Endothelial cell of umbilical vein (primary cell): Measurements from ENCODE around the gene RPS23. TPM values are rescaled to one million over a fixed set of nuclear protein-coding genes. Genes with fewer than 3 reads are reported as not detected.

ENCODE experiments used
- BruUV-seq: library from RNA; stranded (reverse); fragments of 400-500 nt; replicated peaks from 2 replicates; lab custom pipeline; 2021; lab: Mats Ljungman, UMichigan
- CTCF ChIA-PET: fragments of 300-600, 350-600 bp; sonication (Branson Sonifier 250); formaldehyde crosslinking; loops from one replicate; lab custom pipeline; 2021; ENCODE audit warnings: antibody characterized with exemption, inconsistent platforms; lab: Charles Lee
- POLR2A ChIA-PET: fragments of 300-600, 350-600 bp; sonication (Branson Sonifier 250); formaldehyde crosslinking; loops from one replicate; lab custom pipeline; 2021; ENCODE audit warnings: antibody characterized with exemption, inconsistent platforms; lab: Charles Lee
- DNase-seq: peaks from one replicate; pipeline ENCODE4 v3.0.0-alpha.2; 2011; ENCODE audit warnings: low read depth, low spot score
- FAIRE-seq: peaks from 2 replicates; lab custom pipeline; 2011; peaks lifted over from hg19 to GRCh38; lab: Jason Lieb, UNC
- H2AFZ ChIP-seq: 2 replicates; pipeline ENCODE4 v1.6.0; 2012; ENCODE audit warnings: low read depth, low read length, control low read depth, inconsistent platforms
- H3K27ac ChIP-seq: 2 replicates; pipeline ENCODE4 v1.5.1; 2011; ENCODE audit warnings: low read depth, mild to moderate bottlenecking, control low read depth, low read length, moderate library complexity; ENCODE audit not compliant: insufficient read depth
- H3K27me3 ChIP-seq, 2 experiments: 2 replicates each; pipeline versions ENCODE4 v1.6.0 to v1.6.1; 2011; ENCODE audit warnings: low read length in 2 of 2, mixed read lengths in 1 of 2; ENCODE audit not compliant: control insufficient read depth in 2 of 2, insufficient read depth in 2 of 2
- H3K36me3 ChIP-seq, 2 experiments: 2 replicates in 1 of 2; 3 replicates in 1 of 2; pipeline ENCODE4 v1.5.1; 2011; ENCODE audit warnings: low read length in 2 of 2, mild to moderate bottlenecking in 1 of 2, moderate library complexity in 1 of 2; ENCODE audit not compliant: control insufficient read depth in 2 of 2, insufficient read depth in 2 of 2; ENCODE audit errors: extremely low read depth in 1 of 2
- H3K4me1 ChIP-seq: 3 replicates; pipeline ENCODE4 v1.5.1; 2011; ENCODE audit warnings: mild to moderate bottlenecking, low read length; ENCODE audit not compliant: control insufficient read depth, insufficient read depth; ENCODE audit errors: extremely low read depth
- H3K4me2 ChIP-seq: 2 replicates; pipeline ENCODE4 v1.6.1; 2011; ENCODE audit warnings: low read length, control low read depth, mixed read lengths; ENCODE audit not compliant: insufficient read depth
- H3K4me3 ChIP-seq, 3 experiments: fragments of 200-600 bp in 1 of 3; sonication (generic), shearing (Covaris generic) in 1 of 3; replicated peaks in 1 of 3; 2 replicates each; pipeline ENCODE4 v1.5.1; 2011 to 2016; ENCODE audit warnings: control low read depth in 3 of 3, low read length in 3 of 3, mild to moderate bottlenecking in 2 of 3, inconsistent platforms in 1 of 3, low read depth in 1 of 3, moderate library complexity in 1 of 3; ENCODE audit not compliant: insufficient read depth in 1 of 3
- H3K79me2 ChIP-seq: 2 replicates; pipeline ENCODE4 v1.6.0; 2012; ENCODE audit warnings: low read length, inconsistent platforms; ENCODE audit not compliant: control insufficient read depth, insufficient read depth
- H3K9ac ChIP-seq: replicated peaks from 2 replicates; pipeline ENCODE3; 2011; ENCODE audit warnings: low read length, control low read depth; ENCODE audit not compliant: insufficient read depth; ENCODE audit errors: extremely low read depth
- H3K9me1 ChIP-seq: replicated peaks from 3 replicates; pipeline ENCODE4 v1.6.0; 2011; ENCODE audit warnings: mild to moderate bottlenecking, low read length; ENCODE audit not compliant: control insufficient read depth, insufficient read depth; ENCODE audit errors: extremely low read depth
- H3K9me3 ChIP-seq: replicated peaks from 2 replicates; pipeline ENCODE4 v1.5.1; 2012; ENCODE audit warnings: low read length, inconsistent platforms; ENCODE audit not compliant: control insufficient read depth, insufficient read depth
- H4K20me1 ChIP-seq: replicated peaks from 2 replicates; pipeline ENCODE3; 2011; ENCODE audit warnings: mild to moderate bottlenecking, low read length; ENCODE audit not compliant: control insufficient read depth, insufficient read depth; ENCODE audit errors: extremely low read depth
- EZH2 ChIP-seq: IDR thresholded peaks from 2 replicates; pipeline ENCODE4 v1.6.1; 2012; ENCODE audit warnings: borderline replicate concordance, low read depth, mild to moderate bottlenecking, moderate library complexity, low read length, inconsistent platforms; ENCODE audit not compliant: severe bottlenecking
- GATA2 ChIP-seq: IDR thresholded peaks from 2 replicates; pipeline ENCODE4 v1.7.0; 2011; ENCODE audit warnings: low read depth, mild to moderate bottlenecking, moderate library complexity, mixed read lengths, low read length; ENCODE audit not compliant: insufficient read length, insufficient read depth
- POLR2A ChIP-seq: IDR thresholded peaks from 2 replicates; pipeline ENCODE4 v1.6.1; 2012; ENCODE audit warnings: low read depth, mild to moderate bottlenecking, control low read depth, low read length
- POLR2AphosphoS5 ChIP-seq: IDR thresholded peaks from 2 replicates; pipeline ENCODE4 v1.6.1; 2012; ENCODE audit warnings: low read depth, mild to moderate bottlenecking, control low read depth, low read length, moderate library complexity; ENCODE audit not compliant: insufficient read depth
- dilution Hi-C: fragments of 300-500 bp; cut with MboI; formaldehyde crosslinking; loops from one replicate; pipeline ENCODE4 v1.15.0; 2019; ENCODE audit warnings: low sequenced_read_pairs; ENCODE audit not compliant: extremely low pct_ligation_motif_present
- intact Hi-C: fragments of 100-400 bp; cut with micrococcal nuclease; formaldehyde crosslinking; loops from one replicate; pipeline ENCODE4 v1.10.0; 2022
- polyA plus RNA-seq, 4 experiments: library from polyadenylated mRNA; depleted of rRNA in 3 of 4; stranded (reverse) in 3 of 4; unstranded in 1 of 4; fragments of >200 nt; gene quantifications; 2 replicates each; pipeline versions ENCODE4 v1.2.1 to v1.2.3, GENCODE V29; 2011 to 2012; ENCODE audit warnings: missing spikeins in 1 of 4
- total RNA-seq: library from RNA; stranded (reverse); gene quantifications from 2 replicates; pipeline ENCODE4 v1.2.3, GENCODE V29; 2021
- TF ChIP-seq, protein P1 (sequence below), 2 donors: IDR thresholded peaks; 1 replicate in 1 of 2; 2 replicates in 1 of 2; pipeline ENCODE4 v1.5.1; 2011; ENCODE audit warnings: low read length in 2 of 2, mild to moderate bottlenecking in 2 of 2, moderate library complexity in 2 of 2, control low read depth in 1 of 2, inconsistent platforms in 1 of 2, low read depth in 1 of 2; ENCODE audit not compliant: insufficient read depth in 1 of 2; ENCODE audit errors: extremely low read depth in 1 of 2
- TF ChIP-seq, protein P2 (sequence below): IDR thresholded peaks from 2 replicates; pipeline ENCODE4 v1.6.1; 2011; ENCODE audit not compliant: insufficient read depth, insufficient read length

The RPS23 gene
- total and polyA plus RNA-seq, 2 donors (not counting 3 experiments of a cell fraction or from before 2014, with no cell fraction given), result 2,037 to 3,265 TPM

DNA sequence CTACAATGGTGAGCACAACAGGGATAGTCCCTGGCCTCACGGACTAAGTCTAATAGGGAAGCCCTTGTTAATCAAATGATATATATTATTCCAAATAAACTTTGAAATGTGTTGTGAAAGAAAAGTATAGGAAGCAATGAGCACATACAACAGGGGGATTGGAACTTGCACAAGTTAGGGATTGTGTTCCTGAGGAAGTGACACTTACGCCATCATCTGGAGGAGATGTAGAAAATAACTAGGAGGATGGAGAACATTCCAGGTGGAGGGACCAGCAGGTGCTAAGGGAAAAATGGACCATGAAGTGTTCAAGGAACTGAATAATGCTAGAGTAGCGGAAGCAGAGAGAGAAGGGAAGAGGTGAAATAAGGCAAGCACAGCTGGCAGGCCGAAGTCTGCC lies 18.8 kb upstream of the RPS23 start:
- Histone ChIP-seq H4K20me1 (no peaks in the 10 kb centered on the region), H3K9ac (no peak overlapping the region), H3K4me3 (no peak overlapping the region), H3K27me3 (peaks cover 0 to 6% of the 10 kb centered on the region in 2 experiments), H3K4me2 (no peak overlapping the region), H3K79me2 (no peaks in the 10 kb centered on the region), H2AFZ (no peak overlapping the region), H3K4me1 (no peaks in the 10 kb centered on the region), H3K27ac (no peak overlapping the region), H3K9me3 (no peaks in the 10 kb centered on the region), H3K9me1 (no peaks in the 10 kb centered on the region), H3K36me3 (no peaks in the 10 kb centered on the region)
- dilution Hi-C loops, result no loop called here
- ChIA-PET CTCF (interaction anchor here (1.1 kb wide), 1 partner anchor 9 kb away, joined by 3 read pairs; no protein-coding TSS in a partner anchor), POLR2A (no interaction called here)
- TF ChIP-seq POLR2A, result no peak
- TF ChIP-seq, protein P1, sequence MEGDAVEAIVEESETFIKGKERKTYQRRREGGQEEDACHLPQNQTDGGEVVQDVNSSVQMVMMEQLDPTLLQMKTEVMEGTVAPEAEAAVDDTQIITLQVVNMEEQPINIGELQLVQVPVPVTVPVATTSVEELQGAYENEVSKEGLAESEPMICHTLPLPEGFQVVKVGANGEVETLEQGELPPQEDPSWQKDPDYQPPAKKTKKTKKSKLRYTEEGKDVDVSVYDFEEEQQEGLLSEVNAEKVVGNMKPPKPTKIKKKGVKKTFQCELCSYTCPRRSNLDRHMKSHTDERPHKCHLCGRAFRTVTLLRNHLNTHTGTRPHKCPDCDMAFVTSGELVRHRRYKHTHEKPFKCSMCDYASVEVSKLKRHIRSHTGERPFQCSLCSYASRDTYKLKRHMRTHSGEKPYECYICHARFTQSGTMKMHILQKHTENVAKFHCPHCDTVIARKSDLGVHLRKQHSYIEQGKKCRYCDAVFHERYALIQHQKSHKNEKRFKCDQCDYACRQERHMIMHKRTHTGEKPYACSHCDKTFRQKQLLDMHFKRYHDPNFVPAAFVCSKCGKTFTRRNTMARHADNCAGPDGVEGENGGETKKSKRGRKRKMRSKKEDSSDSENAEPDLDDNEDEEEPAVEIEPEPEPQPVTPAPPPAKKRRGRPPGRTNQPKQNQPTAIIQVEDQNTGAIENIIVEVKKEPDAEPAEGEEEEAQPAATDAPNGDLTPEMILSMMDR (IDR thresholded peaks at IDR 0.05; ENCODE audit: extremely low read depth in 1 of 2, insufficient read depth in 1 of 2, low read depth in 1 of 2, low read length in 2 of 2), result no peak
- no peak for TF ChIP-seq GATA2
- no peak for TF ChIP-seq POLR2AphosphoS5
- BruUV-seq, result no TSS peak
- DNase-seq (no peak), FAIRE-seq (no peak)
- intact Hi-C loops, result no loop called here

DNA sequence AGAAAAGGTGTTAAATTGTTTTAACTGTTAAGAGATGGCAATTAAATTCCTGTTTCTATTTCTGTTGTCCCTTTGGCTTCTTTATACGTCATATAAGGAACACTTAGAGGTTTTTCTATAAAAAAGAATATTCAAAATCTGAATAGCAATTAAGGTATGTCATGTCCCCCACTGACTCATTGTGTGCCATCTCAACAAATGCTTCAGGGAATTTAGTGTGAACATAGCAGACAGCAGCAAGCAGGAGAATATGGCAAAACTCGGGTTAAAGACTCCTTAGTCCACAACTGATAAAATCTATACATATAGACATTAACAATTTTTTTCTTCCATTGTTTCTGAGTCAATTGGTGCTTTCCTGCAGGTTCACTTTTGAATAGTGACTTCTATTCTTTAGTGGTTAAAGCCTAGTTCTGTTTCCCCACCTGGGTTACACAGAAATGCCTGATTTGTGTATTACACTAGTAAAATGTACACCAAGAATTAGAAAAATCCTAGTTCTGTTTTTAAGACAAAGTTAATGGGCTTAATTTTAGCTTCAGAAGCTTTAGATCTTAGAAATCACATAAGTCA lies 17.9 kb upstream of the RPS23 start:
- BruUV-seq, result no TSS peak
- dilution Hi-C loops, result no loop called here
- CTCF ChIA-PET, result no interaction called here

More for the DNA sequence above, 17.9 kb upstream of the RPS23 start:
- Histone ChIP-seq H3K9ac (no peak overlapping the region), H3K27me3 (peaks cover 0 to 6% of the 10 kb centered on the region in 2 experiments), H3K4me2 (no peak overlapping the region), H3K4me1 (no peaks in the 10 kb centered on the region), H3K79me2 (no peaks in the 10 kb centered on the region), H2AFZ (no peak overlapping the region), H3K27ac (no peak overlapping the region), H3K4me3 (no peak overlapping the region), H4K20me1 (no peaks in the 10 kb centered on the region), H3K9me1 (no peaks in the 10 kb centered on the region), H3K36me3 (no peaks in the 10 kb centered on the region), H3K9me3 (no peaks in the 10 kb centered on the region)
- DNase-seq, result no peak
- no peak for FAIRE-seq
- POLR2A ChIA-PET, result no interaction called here
- no peak for TF ChIP-seq EZH2
- TF ChIP-seq, protein P2, sequence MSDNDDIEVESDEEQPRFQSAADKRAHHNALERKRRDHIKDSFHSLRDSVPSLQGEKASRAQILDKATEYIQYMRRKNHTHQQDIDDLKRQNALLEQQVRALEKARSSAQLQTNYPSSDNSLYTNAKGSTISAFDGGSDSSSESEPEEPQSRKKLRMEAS, result no peak
- TF ChIP-seq, protein P1 (IDR thresholded peaks at IDR 0.05; ENCODE audit: extremely low read depth in 1 of 2, insufficient read depth in 1 of 2, low read depth in 1 of 2, low read length in 2 of 2), result no peak
- intact Hi-C loops, result no loop called here
